ENCODE results near the gene DCAF16. TPM values are rescaled to one million over a fixed set of nuclear protein-coding genes. Genes with fewer than 3 reads are reported as not detected.

The DCAF16 gene
- total RNA-seq, 3 donors from 2014 or later, result 28.0 to 41.3 (median 28.2) TPM

- Histone ChIP-seq H3K27ac (no peak overlapping the region), H3K4me1 (no peaks in the 10 kb centered on the region), H3K27me3 (no peaks in the 10 kb centered on the region), H3K4me3 (no peak overlapping the region), H3K9me3 (peaks cover 0 to 6% of the 10 kb centered on the region in 2 donors), H3K36me3 (no peaks in the 10 kb centered on the region)
- intact Hi-C loops (cut with DNase I; ENCODE audit: low total_unique reads), result no loop called here
- TF ChIP-seq POLR2AphosphoS5 (IDR thresholded peaks at IDR 0.05) (no peak), POLR2A (IDR thresholded peaks at IDR 0.05) (no peak), CTCF (IDR thresholded peaks at IDR 0.05) (no peak)
- DNase-seq (ENCODE audit: low spot score in 2 of 2), result no peak
Measured at GRCh38 chr4:17769406-17770174, 41.0 kb downstream of the DCAF16 start.

GRCh38 chr4:17766826-17767458, 43.6 kb downstream of the DCAF16 start:
- H3K4me1 ChIP-seq, result no peaks in the 10 kb centered on the region
- no peaks in the 10 kb centered on the region for H3K36me3 ChIP-seq
- no peaks in the 10 kb centered on the region for H3K27me3 ChIP-seq
- no peak overlapping the region for H3K27ac ChIP-seq
- DNase-seq (ENCODE audit: low spot score in 2 of 2), result no peak
- intact Hi-C loops (cut with DNase I; ENCODE audit: low total_unique reads), result no loop called here
- no peak for TF ChIP-seq CTCF (IDR thresholded peaks at IDR 0.05)
- TF ChIP-seq POLR2AphosphoS5 (IDR thresholded peaks at IDR 0.05), result no peak
- no peak for TF ChIP-seq POLR2A (IDR thresholded peaks at IDR 0.05)
- no peak overlapping the region for H3K4me3 ChIP-seq
- peaks cover 0 to 6% of the 10 kb centered on the region in 2 donors for H3K9me3 ChIP-seq

- Histone ChIP-seq H3K27me3 (no peaks in the 10 kb centered on the region), H3K9me3 (peaks cover 0 to 6% of the 10 kb centered on the region in 2 donors), H3K4me1 (no peaks in the 10 kb centered on the region), H3K4me3 (no peak overlapping the region), H3K36me3 (no peaks in the 10 kb centered on the region), H3K27ac (no peak overlapping the region)
- TF ChIP-seq POLR2AphosphoS5 (IDR thresholded peaks at IDR 0.05) (no peak), POLR2A (IDR thresholded peaks at IDR 0.05) (no peak), CTCF (IDR thresholded peaks at IDR 0.05) (no peak)
- no peak for DNase-seq (ENCODE audit: low spot score in 2 of 2)
- intact Hi-C loops (cut with DNase I; ENCODE audit: low total_unique reads), result no loop called here
Measured at GRCh38 chr4:17765514-17766286, 44.9 kb downstream of the DCAF16 start.

GRCh38 chr4:17763931-17764330, 46.6 kb downstream of the DCAF16 start:
- peaks cover 0 to 6% of the 10 kb centered on the region in 2 donors for H3K9me3 ChIP-seq
- no peaks in the 10 kb centered on the region for H3K4me1 ChIP-seq
- DNase-seq (ENCODE audit: low spot score in 2 of 2), result no peak
- no peak overlapping the region for H3K4me3 ChIP-seq
- no peak overlapping the region for H3K27ac ChIP-seq
- intact Hi-C loops (cut with DNase I; ENCODE audit: low total_unique reads), result no loop called here
- H3K36me3 ChIP-seq, result no peaks in the 10 kb centered on the region
- no peaks in the 10 kb centered on the region for H3K27me3 ChIP-seq
- no peak for TF ChIP-seq POLR2AphosphoS5 (IDR thresholded peaks at IDR 0.05)
- TF ChIP-seq CTCF (IDR thresholded peaks at IDR 0.05), result no peak
- TF ChIP-seq POLR2A (IDR thresholded peaks at IDR 0.05), result no peak
